Neural progenitor cell (in vitro differentiated cells): ENCODE data around the gene UBE2R2.
"Not testable (repeated sequence)": the region's sequence is repeated elsewhere in the genome, so short reads cannot be mapped to it uniquely, and the experiment has no call there.

Experiments
- CTCF ChIP-seq: fragments of 200-600 bp; sonication (generic); IDR thresholded peaks from 2 replicates; pipeline ENCODE4 v1.5.1; 2017; ENCODE audit warnings: antibody characterized with exemption, mild to moderate bottlenecking
- EZH2 ChIP-seq: fragments of 200-600 bp; sonication (generic); IDR thresholded peaks from 2 replicates; pipeline ENCODE4 v1.6.1; 2017; ENCODE audit warnings: antibody characterized with exemption, mild to moderate bottlenecking, moderate library complexity
- EZH2phosphoT487 ChIP-seq: fragments of 200-600 bp; sonication (generic); IDR thresholded peaks from 2 replicates; pipeline ENCODE4 v1.6.1; 2017; ENCODE audit warnings: antibody characterized with exemption

- not testable (repeated sequence) for TF ChIP-seq CTCF, EZH2, EZH2phosphoT487
These were observed 20.3 kb upstream of the UBE2R2 start for GRCh38 chr9:33796679-33797078.
